HEK293 (cell line): ENCODE results near the gene CDH12.

ENCODE experiments used
- CTCF ChIA-PET: fragments of 350-600 bp; formaldehyde crosslinking; extraction: SDS; loops from one replicate; lab custom pipeline; 2021; ENCODE audit warnings: antibody characterized with exemption; lab: Yijun Ruan, JAX
- POLR2A ChIA-PET: fragments of 300-600 bp; formaldehyde crosslinking; extraction: SDS; loops from one replicate; lab custom pipeline; 2020; ENCODE audit warnings: antibody characterized with exemption, inconsistent platforms; lab: Yijun Ruan, JAX
- H3K27ac ChIP-seq: fragments of 200-500 bp; sonication (Bioruptor generic); 2 replicates; pipeline ENCODE4 v1.5.1; 2014; ENCODE audit warnings: low read depth, low read length, control low read depth, inconsistent platforms; ENCODE audit errors: extremely low read depth
- H3K36me3 ChIP-seq, 2 experiments: fragments of 200-500 bp in 1 of 2; sonication (Bioruptor generic) in 1 of 2; 1 replicate in 1 of 2; 2 replicates in 1 of 2; pipeline ENCODE4 v1.5.1; 2014 to 2017; ENCODE audit warnings: inconsistent platforms in 2 of 2, low read length in 2 of 2; ENCODE audit not compliant: control insufficient read depth in 2 of 2, insufficient read depth in 1 of 2
- H3K4me1 ChIP-seq: fragments of 200-500 bp; sonication (Bioruptor generic); 2 replicates; pipeline ENCODE4 v1.5.1; 2014; ENCODE audit warnings: mild to moderate bottlenecking, low read length, inconsistent platforms; ENCODE audit not compliant: control insufficient read depth, insufficient read depth
- H3K4me3 ChIP-seq: 2 replicates; pipeline ENCODE4 v1.5.1; 2011; ENCODE audit warnings: low read depth, mild to moderate bottlenecking, control low read depth, low read length, moderate library complexity
- H3K9me3 ChIP-seq: fragments of 200-500 bp; sonication (Bioruptor generic); 2 replicates; pipeline ENCODE4 v1.5.1; 2014; ENCODE audit warnings: low read depth, low read length, inconsistent platforms; ENCODE audit not compliant: control insufficient read depth, insufficient read depth
- FEZF1 ChIP-seq: fragments of 450-650 bp; formaldehyde crosslinking; IDR thresholded peaks from 2 replicates; pipeline ENCODE4 v1.5.1; 2016; ENCODE audit warnings: missing biosample characterization, missing genetic modification characterization
- KLF7 ChIP-seq: fragments of 450-650 bp; formaldehyde crosslinking; IDR thresholded peaks from 2 replicates; pipeline ENCODE4 v1.5.1; 2016; ENCODE audit warnings: missing biosample characterization, missing genetic modification characterization, borderline replicate concordance
- OSR2 ChIP-seq: fragments of 450-650 bp; formaldehyde crosslinking; IDR thresholded peaks from 2 replicates; pipeline ENCODE4 v1.5.1; 2016; ENCODE audit warnings: missing biosample characterization, missing genetic modification characterization
- PRDM1 ChIP-seq: fragments of 450-650 bp; formaldehyde crosslinking; IDR thresholded peaks from 2 replicates; pipeline ENCODE4; 2016; ENCODE audit warnings: missing biosample characterization, missing genetic modification characterization
- SCRT1 ChIP-seq: fragments of 450-650 bp; formaldehyde crosslinking; IDR thresholded peaks from 2 replicates; pipeline ENCODE4 v1.5.1; 2016; ENCODE audit warnings: missing biosample characterization, missing genetic modification characterization, borderline replicate concordance
- SETDB1 ChIP-seq: IDR thresholded peaks from one replicate; pipeline ENCODE4 v1.6.1; 2017; ENCODE audit warnings: mild to moderate bottlenecking, low read length, moderate library complexity, mixed read lengths; ENCODE audit not compliant: insufficient read length
- ZIC2 ChIP-seq: fragments of 450-650 bp; formaldehyde crosslinking; IDR thresholded peaks from 2 replicates; pipeline ENCODE4 v1.5.1; 2016; ENCODE audit warnings: missing biosample characterization, missing genetic modification characterization
- ZNF112 ChIP-seq: fragments of 450-650 bp; formaldehyde crosslinking; IDR thresholded peaks from 2 replicates; pipeline ENCODE4 v1.5.0; 2017; ENCODE audit warnings: missing biosample characterization, missing genetic modification characterization
- ZNF138 ChIP-seq: fragments of 450-650 bp; formaldehyde crosslinking; IDR thresholded peaks from 2 replicates; pipeline ENCODE4 v1.5.1; 2016; ENCODE audit warnings: missing biosample characterization, missing genetic modification characterization, borderline replicate concordance
- ZNF174 ChIP-seq: fragments of 450-650 bp; formaldehyde crosslinking; IDR thresholded peaks from 2 replicates; pipeline ENCODE4 v1.5.0; 2017; ENCODE audit warnings: missing biosample characterization, mild to moderate bottlenecking, missing genetic modification characterization
- ZNF19 ChIP-seq: fragments of 450-650 bp; formaldehyde crosslinking; IDR thresholded peaks from 2 replicates; pipeline ENCODE4; 2016; ENCODE audit warnings: missing biosample characterization, missing genetic modification characterization, low read depth
- ZNF239 ChIP-seq: fragments of 450-650 bp; formaldehyde crosslinking; IDR thresholded peaks from 2 replicates; pipeline ENCODE4 v1.5.1; 2016; ENCODE audit warnings: missing biosample characterization, missing genetic modification characterization
- ZNF354C ChIP-seq: fragments of 450-650 bp; formaldehyde crosslinking; IDR thresholded peaks from 2 replicates; pipeline ENCODE4 v1.5.1; 2016; ENCODE audit warnings: missing biosample characterization, missing genetic modification characterization, low read depth, borderline replicate concordance
- ZNF510 ChIP-seq: fragments of 450-650 bp; formaldehyde crosslinking; IDR thresholded peaks from 2 replicates; pipeline ENCODE4 v1.5.1; 2018; ENCODE audit warnings: mild to moderate bottlenecking, missing genetic modification characterization, missing biosample characterization; ENCODE audit not compliant: insufficient replicate concordance
- ZNF544 ChIP-seq: fragments of 450-650 bp; formaldehyde crosslinking; IDR thresholded peaks from 2 replicates; pipeline ENCODE4 v1.5.0; 2017; ENCODE audit warnings: missing biosample characterization, missing genetic modification characterization
- ZNF548 ChIP-seq: fragments of 450-650 bp; formaldehyde crosslinking; IDR thresholded peaks from 2 replicates; pipeline ENCODE4 v1.5.1; 2016; ENCODE audit warnings: missing biosample characterization, missing genetic modification characterization
- ZNF596 ChIP-seq: fragments of 450-650 bp; IDR thresholded peaks from 2 replicates; pipeline ENCODE4 v1.5.0; 2018; ENCODE audit warnings: missing biosample characterization, mild to moderate bottlenecking, missing genetic modification characterization, moderate library complexity
- ZNF624 ChIP-seq: fragments of 450-650 bp; formaldehyde crosslinking; IDR thresholded peaks from 2 replicates; pipeline ENCODE4 v1.5.1; 2017; ENCODE audit warnings: missing biosample characterization, missing genetic modification characterization
- ZSCAN23 ChIP-seq: fragments of 450-650 bp; formaldehyde crosslinking; IDR thresholded peaks from 2 replicates; pipeline ENCODE4 v1.5.1; 2016; ENCODE audit warnings: missing biosample characterization, missing genetic modification characterization
- TF ChIP-seq, protein P1 (sequence below): fragments of 450-650 bp; formaldehyde crosslinking; IDR thresholded peaks from 2 replicates; pipeline ENCODE4 v1.5.1; 2016; ENCODE audit warnings: missing biosample characterization, missing genetic modification characterization
- TF ChIP-seq, protein P2 (sequence below): fragments of 450-650 bp; formaldehyde crosslinking; IDR thresholded peaks from 2 replicates; pipeline ENCODE4 v1.5.1; 2017; ENCODE audit warnings: missing biosample characterization, missing genetic modification characterization
- TF ChIP-seq, protein P3 (sequence below): fragments of 450-650 bp; formaldehyde crosslinking; IDR thresholded peaks from 2 replicates; pipeline ENCODE4 v1.5.1; 2016; ENCODE audit warnings: missing biosample characterization, missing genetic modification characterization
- TF ChIP-seq, protein P4 (sequence below): fragments of 450-650 bp; formaldehyde crosslinking; IDR thresholded peaks from 2 replicates; pipeline ENCODE4 v1.5.1; 2016; ENCODE audit warnings: missing biosample characterization, missing genetic modification characterization
- TF ChIP-seq, protein P5 (sequence below): fragments of 450-650 bp; formaldehyde crosslinking; IDR thresholded peaks from 2 replicates; pipeline ENCODE4 v1.5.1; 2016; ENCODE audit warnings: missing biosample characterization, missing genetic modification characterization

CDH12 gene

DNA sequence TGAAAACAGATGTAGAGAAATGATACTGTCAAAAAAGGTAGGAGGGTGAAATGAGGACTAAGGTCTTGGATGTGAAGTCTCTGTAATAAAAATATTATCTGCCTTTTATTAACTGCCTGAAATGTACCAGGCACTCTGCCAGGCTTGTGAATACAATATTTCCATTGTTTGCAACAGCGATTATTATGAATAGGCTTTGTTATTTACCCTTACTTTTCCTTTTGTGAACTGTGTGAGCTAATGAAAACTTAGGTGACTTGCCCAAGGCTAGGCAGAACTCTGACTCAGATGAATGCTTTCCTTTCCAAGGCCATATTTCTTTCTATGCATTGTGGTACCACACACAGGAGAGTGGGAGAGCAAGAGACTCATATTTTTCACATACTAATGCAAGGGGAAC, 204.1 kb downstream of the CDH12 start (continued):
- no peak for TF ChIP-seq ZNF596 (tag by site-specific recombination)
- TF ChIP-seq, protein P1, sequence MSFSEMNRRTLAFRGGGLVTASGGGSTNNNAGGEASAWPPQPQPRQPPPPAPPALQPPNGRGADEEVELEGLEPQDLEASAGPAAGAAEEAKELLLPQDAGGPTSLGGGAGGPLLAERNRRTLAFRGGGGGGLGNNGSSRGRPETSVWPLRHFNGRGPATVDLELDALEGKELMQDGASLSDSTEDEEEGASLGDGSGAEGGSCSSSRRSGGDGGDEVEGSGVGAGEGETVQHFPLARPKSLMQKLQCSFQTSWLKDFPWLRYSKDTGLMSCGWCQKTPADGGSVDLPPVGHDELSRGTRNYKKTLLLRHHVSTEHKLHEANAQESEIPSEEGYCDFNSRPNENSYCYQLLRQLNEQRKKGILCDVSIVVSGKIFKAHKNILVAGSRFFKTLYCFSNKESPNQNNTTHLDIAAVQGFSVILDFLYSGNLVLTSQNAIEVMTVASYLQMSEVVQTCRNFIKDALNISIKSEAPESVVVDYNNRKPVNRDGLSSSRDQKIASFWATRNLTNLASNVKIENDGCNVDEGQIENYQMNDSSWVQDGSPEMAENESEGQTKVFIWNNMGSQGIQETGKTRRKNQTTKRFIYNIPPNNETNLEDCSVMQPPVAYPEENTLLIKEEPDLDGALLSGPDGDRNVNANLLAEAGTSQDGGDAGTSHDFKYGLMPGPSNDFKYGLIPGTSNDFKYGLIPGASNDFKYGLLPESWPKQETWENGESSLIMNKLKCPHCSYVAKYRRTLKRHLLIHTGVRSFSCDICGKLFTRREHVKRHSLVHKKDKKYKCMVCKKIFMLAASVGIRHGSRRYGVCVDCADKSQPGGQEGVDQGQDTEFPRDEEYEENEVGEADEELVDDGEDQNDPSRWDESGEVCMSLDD (tag by site-specific recombination) = no peak
- TF ChIP-seq ZNF174 (tag by site-specific recombination) = no peak

DNA sequence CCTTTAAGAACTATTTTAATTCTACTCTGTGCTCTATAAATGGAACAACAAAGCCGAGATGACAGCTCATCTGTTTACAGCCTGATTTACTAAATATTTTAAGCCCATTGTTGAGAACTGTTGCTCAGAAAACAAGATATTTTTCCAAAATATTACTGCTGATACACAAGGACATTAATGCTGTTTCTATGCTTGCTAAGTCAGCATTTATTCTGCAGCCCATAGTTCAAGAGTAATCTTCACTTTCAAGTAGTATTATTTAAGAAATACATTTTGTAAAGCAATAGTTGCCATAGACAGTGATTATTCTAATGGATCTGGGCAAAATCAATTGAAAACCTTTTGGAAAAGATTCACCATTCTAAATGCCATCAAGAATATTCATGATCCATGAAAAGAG, 208.3 kb downstream of the CDH12 start:
- Histone ChIP-seq H3K27ac (no peak overlapping the region), H3K4me1 (no peaks in the 10 kb centered on the region), H3K36me3 (no peaks in the 10 kb centered on the region), H3K4me3 (no peak overlapping the region), H3K9me3 (no peaks in the 10 kb centered on the region)
- CTCF ChIA-PET = interaction anchor here (0.6 kb wide), 1 partner anchor 383 kb away, joined by 4 read pairs; no protein-coding TSS in a partner anchor
- POLR2A ChIA-PET = no interaction called here
- no peak for TF ChIP-seq ZNF544
- no peak for TF ChIP-seq ZIC2 (tag by site-specific recombination)

DNA sequence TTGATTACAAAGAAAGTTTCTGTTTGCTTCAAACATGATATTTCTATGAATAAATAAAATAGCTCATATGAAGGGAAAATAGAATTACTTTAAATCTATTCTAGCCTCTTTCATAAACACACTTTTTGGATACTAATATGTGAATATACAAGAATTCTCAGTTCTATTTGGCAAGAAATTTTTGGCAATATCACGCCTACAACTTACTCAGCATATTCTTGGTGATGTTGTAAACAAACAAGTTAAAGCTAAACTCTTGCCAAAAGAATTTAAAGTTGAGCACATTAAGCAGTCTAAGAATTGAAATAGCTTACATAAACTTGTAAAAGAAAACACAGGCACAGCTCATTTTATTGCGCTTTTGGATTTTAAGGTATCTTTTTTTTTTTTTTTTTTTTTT, 209.8 kb downstream of the CDH12 start:
- CTCF ChIA-PET = no interaction called here

DNA sequence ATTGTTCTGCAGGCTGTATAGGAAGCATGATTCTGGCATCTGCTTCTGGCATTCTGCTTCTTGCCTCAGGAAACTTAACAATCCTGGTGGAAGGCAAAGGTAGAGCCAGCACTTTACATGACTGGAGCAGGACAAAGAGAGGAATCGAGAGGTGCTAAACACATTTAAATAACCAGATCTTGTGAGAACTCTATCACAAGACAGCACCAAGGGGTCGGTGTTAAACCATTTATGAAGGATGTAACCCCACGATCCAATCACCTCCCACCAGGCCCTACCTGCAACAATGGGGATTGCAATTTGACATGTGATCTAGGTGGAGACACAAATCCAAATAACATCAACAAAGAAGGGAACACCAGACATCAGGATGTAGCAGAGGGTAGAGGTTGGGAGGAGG, 221.5 kb downstream of the CDH12 start:
- no peaks in the 10 kb centered on the region for H3K4me1 ChIP-seq
- no peaks in the 10 kb centered on the region for H3K9me3 ChIP-seq
- TF ChIP-seq PRDM1 (tag by site-specific recombination) (no peak), ZNF239 (tag by site-specific recombination) (no peak), SETDB1 (no peak), ZNF596 (tag by site-specific recombination) (no peak), FEZF1 (tag by site-specific recombination) (no peak)
- TF ChIP-seq, protein P2, sequence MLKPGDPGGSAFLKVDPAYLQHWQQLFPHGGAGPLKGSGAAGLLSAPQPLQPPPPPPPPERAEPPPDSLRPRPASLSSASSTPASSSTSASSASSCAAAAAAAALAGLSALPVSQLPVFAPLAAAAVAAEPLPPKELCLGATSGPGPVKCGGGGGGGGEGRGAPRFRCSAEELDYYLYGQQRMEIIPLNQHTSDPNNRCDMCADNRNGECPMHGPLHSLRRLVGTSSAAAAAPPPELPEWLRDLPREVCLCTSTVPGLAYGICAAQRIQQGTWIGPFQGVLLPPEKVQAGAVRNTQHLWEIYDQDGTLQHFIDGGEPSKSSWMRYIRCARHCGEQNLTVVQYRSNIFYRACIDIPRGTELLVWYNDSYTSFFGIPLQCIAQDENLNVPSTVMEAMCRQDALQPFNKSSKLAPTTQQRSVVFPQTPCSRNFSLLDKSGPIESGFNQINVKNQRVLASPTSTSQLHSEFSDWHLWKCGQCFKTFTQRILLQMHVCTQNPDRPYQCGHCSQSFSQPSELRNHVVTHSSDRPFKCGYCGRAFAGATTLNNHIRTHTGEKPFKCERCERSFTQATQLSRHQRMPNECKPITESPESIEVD (tag by site-specific recombination) = no peak
- TF ChIP-seq, protein P3, sequence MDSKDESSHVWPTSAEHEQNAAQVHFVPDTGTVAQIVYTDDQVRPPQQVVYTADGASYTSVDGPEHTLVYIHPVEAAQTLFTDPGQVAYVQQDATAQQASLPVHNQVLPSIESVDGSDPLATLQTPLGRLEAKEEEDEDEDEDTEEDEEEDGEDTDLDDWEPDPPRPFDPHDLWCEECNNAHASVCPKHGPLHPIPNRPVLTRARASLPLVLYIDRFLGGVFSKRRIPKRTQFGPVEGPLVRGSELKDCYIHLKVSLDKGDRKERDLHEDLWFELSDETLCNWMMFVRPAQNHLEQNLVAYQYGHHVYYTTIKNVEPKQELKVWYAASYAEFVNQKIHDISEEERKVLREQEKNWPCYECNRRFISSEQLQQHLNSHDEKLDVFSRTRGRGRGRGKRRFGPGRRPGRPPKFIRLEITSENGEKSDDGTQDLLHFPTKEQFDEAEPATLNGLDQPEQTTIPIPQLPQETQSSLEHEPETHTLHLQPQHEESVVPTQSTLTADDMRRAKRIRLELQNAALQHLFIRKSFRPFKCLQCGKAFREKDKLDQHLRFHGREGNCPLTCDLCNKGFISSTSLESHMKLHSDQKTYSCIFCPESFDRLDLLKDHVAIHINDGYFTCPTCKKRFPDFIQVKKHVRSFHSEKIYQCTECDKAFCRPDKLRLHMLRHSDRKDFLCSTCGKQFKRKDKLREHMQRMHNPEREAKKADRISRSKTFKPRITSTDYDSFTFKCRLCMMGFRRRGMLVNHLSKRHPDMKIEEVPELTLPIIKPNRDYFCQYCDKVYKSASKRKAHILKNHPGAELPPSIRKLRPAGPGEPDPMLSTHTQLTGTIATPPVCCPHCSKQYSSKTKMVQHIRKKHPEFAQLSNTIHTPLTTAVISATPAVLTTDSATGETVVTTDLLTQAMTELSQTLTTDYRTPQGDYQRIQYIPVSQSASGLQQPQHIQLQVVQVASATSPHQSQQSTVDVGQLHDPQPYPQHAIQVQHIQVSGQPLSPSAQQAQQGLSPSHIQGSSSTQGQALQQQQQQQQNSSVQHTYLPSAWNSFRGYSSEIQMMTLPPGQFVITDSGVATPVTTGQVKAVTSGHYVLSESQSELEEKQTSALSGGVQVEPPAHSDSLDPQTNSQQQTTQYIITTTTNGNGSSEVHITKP = no peak

More for the DNA sequence above, 209.8 kb downstream of the CDH12 start:
- no peak overlapping the region for H3K4me3 ChIP-seq
- H3K36me3 ChIP-seq = no peaks in the 10 kb centered on the region
- POLR2A ChIA-PET = no interaction called here
- TF ChIP-seq KLF7 (tag by site-specific recombination) (no peak), ZNF548 (no peak), ZNF19 (tag by site-specific recombination) (no peak), ZSCAN23 (tag by site-specific recombination) (no peak), ZNF354C (tag by site-specific recombination) (no peak), ZNF138 (no peak), ZNF510 (no peak), ZNF112 (tag by site-specific recombination) (no peak), SCRT1 (no peak), ZIC2 (tag by site-specific recombination) (no peak), ZNF624 (tag by site-specific recombination) (no peak), OSR2 (tag by site-specific recombination) (no peak)
- TF ChIP-seq, protein P4, sequence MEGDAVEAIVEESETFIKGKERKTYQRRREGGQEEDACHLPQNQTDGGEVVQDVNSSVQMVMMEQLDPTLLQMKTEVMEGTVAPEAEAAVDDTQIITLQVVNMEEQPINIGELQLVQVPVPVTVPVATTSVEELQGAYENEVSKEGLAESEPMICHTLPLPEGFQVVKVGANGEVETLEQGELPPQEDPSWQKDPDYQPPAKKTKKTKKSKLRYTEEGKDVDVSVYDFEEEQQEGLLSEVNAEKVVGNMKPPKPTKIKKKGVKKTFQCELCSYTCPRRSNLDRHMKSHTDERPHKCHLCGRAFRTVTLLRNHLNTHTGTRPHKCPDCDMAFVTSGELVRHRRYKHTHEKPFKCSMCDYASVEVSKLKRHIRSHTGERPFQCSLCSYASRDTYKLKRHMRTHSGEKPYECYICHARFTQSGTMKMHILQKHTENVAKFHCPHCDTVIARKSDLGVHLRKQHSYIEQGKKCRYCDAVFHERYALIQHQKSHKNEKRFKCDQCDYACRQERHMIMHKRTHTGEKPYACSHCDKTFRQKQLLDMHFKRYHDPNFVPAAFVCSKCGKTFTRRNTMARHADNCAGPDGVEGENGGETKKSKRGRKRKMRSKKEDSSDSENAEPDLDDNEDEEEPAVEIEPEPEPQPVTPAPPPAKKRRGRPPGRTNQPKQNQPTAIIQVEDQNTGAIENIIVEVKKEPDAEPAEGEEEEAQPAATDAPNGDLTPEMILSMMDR (tag by site-specific recombination) = no peak
- TF ChIP-seq, protein P5, sequence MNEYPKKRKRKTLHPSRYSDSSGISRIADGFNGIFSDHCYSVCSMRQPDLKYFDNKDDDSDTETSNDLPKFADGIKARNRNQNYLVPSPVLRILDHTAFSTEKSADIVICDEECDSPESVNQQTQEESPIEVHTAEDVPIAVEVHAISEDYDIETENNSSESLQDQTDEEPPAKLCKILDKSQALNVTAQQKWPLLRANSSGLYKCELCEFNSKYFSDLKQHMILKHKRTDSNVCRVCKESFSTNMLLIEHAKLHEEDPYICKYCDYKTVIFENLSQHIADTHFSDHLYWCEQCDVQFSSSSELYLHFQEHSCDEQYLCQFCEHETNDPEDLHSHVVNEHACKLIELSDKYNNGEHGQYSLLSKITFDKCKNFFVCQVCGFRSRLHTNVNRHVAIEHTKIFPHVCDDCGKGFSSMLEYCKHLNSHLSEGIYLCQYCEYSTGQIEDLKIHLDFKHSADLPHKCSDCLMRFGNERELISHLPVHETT (tag by site-specific recombination) = no peak
- no peak overlapping the region for H3K27ac ChIP-seq
- no peaks in the 10 kb centered on the region for H3K9me3 ChIP-seq
- H3K4me1 ChIP-seq = no peaks in the 10 kb centered on the region

More for the DNA sequence above, 221.5 kb downstream of the CDH12 start:
- CTCF ChIA-PET = no interaction called here
- no peak overlapping the region for H3K4me3 ChIP-seq
- H3K27ac ChIP-seq = no peak overlapping the region
- POLR2A ChIA-PET = no interaction called here
- no peaks in the 10 kb centered on the region for H3K36me3 ChIP-seq
